Measurements from ENCODE around the gene SDR42E2.

DNA sequence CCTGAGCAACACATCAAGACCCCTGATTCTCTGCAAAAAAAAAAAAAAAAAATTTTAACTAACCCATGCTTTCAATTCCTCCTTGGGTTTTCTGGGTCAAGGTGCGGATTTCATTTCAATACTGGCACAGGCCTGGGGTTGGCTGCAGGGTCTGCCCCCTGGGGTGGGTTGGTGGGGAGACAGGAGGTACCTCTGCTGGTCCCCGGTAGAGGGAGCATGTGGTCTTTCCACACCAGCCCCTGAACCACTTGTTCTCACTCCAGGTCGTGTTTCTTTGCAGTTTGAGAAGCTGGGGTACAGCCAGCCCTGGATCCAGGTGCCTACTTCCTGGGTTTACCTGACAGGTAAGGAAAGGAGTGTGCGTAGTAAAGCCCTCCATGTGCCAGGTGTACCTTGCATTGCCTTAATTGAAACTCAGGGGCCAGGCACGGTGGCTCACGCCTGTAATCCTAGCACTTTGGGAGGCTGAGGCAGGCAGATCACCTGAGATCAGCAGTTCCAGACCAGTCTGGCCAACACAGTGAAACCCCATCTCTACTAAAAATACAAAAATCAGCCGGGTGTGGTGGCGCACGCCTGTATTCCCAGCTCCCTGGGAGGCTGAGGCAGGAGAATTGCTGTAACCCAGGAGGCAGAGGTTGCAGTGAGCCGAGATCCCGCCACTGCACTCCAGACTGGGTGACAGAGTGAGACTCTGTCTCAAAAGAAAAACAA, 21.8 kb downstream of the SDR42E2 start:
- TF ChIP-seq CTCF (conservative IDR thresholded peaks at IDR 0.05 in 1 of 2, IDR thresholded peaks at IDR 0.05 in 1 of 2; ENCODE audit: extremely low read depth in 1 of 2, insufficient read depth in 1 of 2, low read depth in 1 of 2, low read length in 2 of 2) (peak in 1 of 2 donors; percentile 23), EZH2 (IDR thresholded peaks at IDR 0.05; ENCODE audit: borderline replicate concordance, low read length) (no peak)
